ENCODE results near the gene RXFP2. TPM values are rescaled to one million over a fixed set of nuclear protein-coding genes. Genes with fewer than 3 reads are reported as not detected.

The RXFP2 gene
- polyA plus RNA-seq, 3 donors from 2014 or later = not detected

DNA sequence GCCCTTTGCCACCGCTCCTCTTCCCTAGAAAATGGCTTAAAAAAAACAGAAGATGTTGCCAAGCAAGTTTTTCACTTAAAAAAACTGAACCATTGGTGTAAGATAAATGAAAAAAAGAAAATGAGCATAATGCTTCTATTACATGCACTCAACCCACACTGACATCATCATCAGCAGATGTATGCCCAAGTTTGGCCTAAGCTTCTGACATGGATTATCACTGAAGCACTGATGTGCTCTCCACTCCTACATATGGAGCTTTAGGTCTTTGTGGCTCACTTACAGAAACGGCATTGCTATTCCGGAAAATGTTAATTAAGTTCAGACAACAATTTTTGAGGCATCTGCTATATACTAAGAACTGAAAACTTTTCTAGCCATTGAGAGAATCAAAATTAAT lies 8.0 kb downstream of the RXFP2 start:
- no peak overlapping the region for H3K4me3 Mint-ChIP-seq
- no peak for DNase-seq
- peaks cover 2 to 16% (median 3%) of the 10 kb centered on the region in 3 donors for H3K27me3 Mint-ChIP-seq (ENCODE audit: low read depth in 3 of 3)
- H3K4me1 Mint-ChIP-seq = peaks cover under 1 to 2% of the 10 kb centered on the region in 2 donors
- H3K27ac Mint-ChIP-seq = no peak overlapping the region
- no peaks in the 10 kb centered on the region for H3K36me3 Mint-ChIP-seq
- H3K9me3 Mint-ChIP-seq = no peaks in the 10 kb centered on the region

DNA sequence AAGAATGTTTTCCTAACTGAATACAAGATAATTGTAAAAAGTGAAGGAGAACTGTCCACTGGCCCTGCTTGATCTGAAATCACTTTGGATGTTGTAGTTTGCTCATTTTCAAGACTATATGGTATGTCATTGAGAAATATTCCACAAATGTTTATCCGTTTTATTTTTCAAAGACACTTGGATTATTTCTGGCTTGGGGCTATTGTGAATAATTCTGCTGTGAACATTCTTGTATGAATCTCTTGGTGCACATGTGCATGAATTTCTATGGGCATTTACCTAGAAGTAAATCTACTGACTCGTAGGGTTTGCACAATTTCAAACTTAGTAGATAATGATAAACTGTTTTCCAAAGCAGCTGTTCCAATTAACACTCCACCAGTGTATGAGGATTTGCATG lies 8.6 kb downstream of the RXFP2 start:
- no peak for DNase-seq
- Mint-ChIP-seq H3K4me3 (no peak overlapping the region), H3K36me3 (no peaks in the 10 kb centered on the region), H3K27me3 (ENCODE audit: low read depth in 3 of 3) (peaks cover 2 to 16% (median 3%) of the 10 kb centered on the region in 3 donors), H3K27ac (no peak overlapping the region), H3K9me3 (no peaks in the 10 kb centered on the region), H3K4me1 (no peaks in the 10 kb centered on the region)

- DNase-seq = no peak
- Mint-ChIP-seq H3K27ac (no peak overlapping the region), H3K36me3 (no peaks in the 10 kb centered on the region), H3K4me1 (no peaks in the 10 kb centered on the region), H3K9me3 (no peaks in the 10 kb centered on the region), H3K27me3 (ENCODE audit: low read depth in 3 of 3) (peaks cover 3 to 17% (median 3%) of the 10 kb centered on the region in 3 donors), H3K4me3 (no peak overlapping the region)
These were observed 10.6 kb downstream of the RXFP2 start for GRCh38 chr13:31749929-31750328.

- H3K9me3 Mint-ChIP-seq = no peaks in the 10 kb centered on the region
- H3K36me3 Mint-ChIP-seq = no peaks in the 10 kb centered on the region
- H3K27me3 Mint-ChIP-seq (ENCODE audit: low read depth in 3 of 3) = peaks cover 3 to 15% (median 5%) of the 10 kb centered on the region in 3 donors
- no peak overlapping the region for H3K4me3 Mint-ChIP-seq
- DNase-seq = no peak
- H3K27ac Mint-ChIP-seq = no peak overlapping the region
- H3K4me1 Mint-ChIP-seq = no peaks in the 10 kb centered on the region
These were observed 15.9 kb downstream of the RXFP2 start for GRCh38 chr13:31755211-31755610.

DNA sequence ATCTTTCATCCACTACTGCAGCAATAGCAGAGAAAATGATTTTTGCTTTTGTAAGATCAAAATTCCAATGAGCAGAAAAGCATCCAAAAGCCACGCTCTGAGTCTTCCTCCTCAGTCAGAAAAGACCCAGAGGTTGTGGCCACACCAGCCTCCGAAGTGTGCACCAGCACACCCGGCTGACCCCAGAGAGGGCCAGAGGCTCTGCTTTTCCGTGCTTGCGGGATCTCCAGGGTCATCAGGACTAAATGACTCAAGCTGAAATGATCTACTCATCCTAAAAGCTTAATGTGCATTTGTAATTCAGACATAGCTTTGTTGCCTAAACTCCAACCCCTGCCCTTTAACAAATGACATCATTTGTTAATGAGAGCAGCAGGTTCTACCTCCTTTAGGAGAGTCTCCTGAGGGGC lies 16.5 kb downstream of the RXFP2 start:
- no peak for DNase-seq
- Mint-ChIP-seq H3K27ac (no peak overlapping the region), H3K27me3 (ENCODE audit: low read depth in 3 of 3) (peaks cover 2 to 13% (median 3%) of the 10 kb centered on the region in 3 donors), H3K9me3 (no peaks in the 10 kb centered on the region), H3K4me1 (no peaks in the 10 kb centered on the region), H3K36me3 (no peaks in the 10 kb centered on the region), H3K4me3 (no peak overlapping the region)

DNA sequence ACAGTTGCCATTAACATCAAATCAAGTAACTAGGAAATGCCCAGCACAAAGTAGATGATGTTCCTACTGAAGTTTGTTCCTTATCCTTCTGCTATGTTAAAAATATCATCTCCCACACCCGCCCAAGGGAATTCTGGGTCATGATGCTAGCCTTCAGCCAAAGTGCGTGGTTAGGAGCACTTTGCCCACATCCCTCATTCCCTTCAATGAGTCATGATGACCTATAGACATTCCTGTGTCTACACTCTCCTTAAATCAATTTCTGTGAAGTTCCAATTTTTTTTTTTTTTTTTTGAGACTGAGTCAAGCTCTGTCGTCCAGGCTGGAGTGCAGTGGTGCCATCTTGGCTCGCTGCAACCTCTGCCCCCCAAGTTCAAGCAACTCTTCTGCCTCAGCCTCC lies 17.0 kb downstream of the RXFP2 start:
- H3K9me3 Mint-ChIP-seq = no peaks in the 10 kb centered on the region
- no peak overlapping the region for H3K4me3 Mint-ChIP-seq
- no peak for DNase-seq
- peaks cover 3 to 13% (median 4%) of the 10 kb centered on the region in 3 donors for H3K27me3 Mint-ChIP-seq (ENCODE audit: low read depth in 3 of 3)
- no peaks in the 10 kb centered on the region for H3K36me3 Mint-ChIP-seq
- H3K4me1 Mint-ChIP-seq = no peaks in the 10 kb centered on the region
- no peak overlapping the region for H3K27ac Mint-ChIP-seq

DNA sequence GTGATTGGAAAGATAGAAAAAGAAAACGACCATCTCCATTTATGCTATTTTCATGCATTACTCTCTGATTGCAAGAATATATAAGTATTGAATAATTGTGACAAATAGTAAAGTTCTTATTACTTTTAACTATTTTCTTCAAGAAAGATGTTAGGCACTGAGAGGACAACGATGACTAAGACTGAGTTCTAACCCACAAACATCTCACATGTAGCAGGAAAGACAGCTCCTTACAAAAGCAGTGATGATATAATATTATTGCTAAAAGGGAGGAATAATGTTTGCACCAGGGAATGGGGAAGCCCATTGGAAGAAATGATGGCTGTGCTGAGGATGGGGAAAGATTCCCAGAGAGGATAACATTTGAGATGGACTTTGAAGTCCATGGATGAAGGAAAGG lies 22.6 kb downstream of the RXFP2 start:
- Mint-ChIP-seq H3K27me3 (ENCODE audit: low read depth in 3 of 3) (peaks cover 0 to 4% (median 2%) of the 10 kb centered on the region in 3 donors), H3K27ac (no peak overlapping the region)

GRCh38 chr13:31764556-31764955 lies 25.2 kb downstream of the RXFP2 start:
- Mint-ChIP-seq H3K4me1 (no peaks in the 10 kb centered on the region), H3K27ac (no peak overlapping the region), H3K27me3 (ENCODE audit: low read depth in 3 of 3) (peaks cover 0 to 2% (median 2%) of the 10 kb centered on the region in 3 donors), H3K9me3 (no peaks in the 10 kb centered on the region), H3K4me3 (no peak overlapping the region), H3K36me3 (no peaks in the 10 kb centered on the region)
- DNase-seq = no peak

More for the DNA sequence above, 22.6 kb downstream of the RXFP2 start:
- H3K4me3 Mint-ChIP-seq = no peak overlapping the region
- H3K36me3 Mint-ChIP-seq = no peaks in the 10 kb centered on the region
- H3K9me3 Mint-ChIP-seq = no peaks in the 10 kb centered on the region
- H3K4me1 Mint-ChIP-seq = no peaks in the 10 kb centered on the region
- DNase-seq = no peak

DNA sequence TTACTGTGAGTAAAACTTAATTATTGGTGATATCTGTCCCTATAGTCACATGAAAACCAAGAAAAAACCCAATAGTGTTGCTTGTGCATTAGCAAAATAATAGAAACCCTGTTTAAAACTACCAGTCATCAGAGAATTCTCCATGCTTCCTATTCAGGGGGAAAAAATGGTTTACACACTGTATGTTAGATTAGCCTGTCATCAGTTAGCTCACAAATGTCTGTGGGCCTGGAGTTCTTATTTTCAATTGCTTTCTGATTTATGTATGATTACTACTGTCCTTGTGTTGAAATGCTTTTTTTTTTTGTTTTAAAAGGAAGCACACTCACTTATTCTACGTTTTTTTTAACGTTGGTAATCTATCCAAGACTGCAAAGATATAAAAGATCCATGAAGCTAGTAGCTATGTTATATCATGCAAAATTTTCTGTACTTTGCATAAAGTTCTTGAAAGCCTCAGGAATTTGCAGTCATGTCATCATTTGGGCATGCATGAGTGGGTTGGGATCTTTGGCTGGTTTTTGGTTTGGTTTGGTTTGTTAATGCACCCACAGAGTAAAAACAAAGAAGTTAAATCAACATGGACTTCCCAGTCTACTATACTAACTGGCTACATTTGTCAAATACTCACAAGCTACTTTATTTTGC lies 25.9 kb downstream of the RXFP2 start:
- H3K9me3 Mint-ChIP-seq = no peaks in the 10 kb centered on the region
- no peaks in the 10 kb centered on the region for H3K36me3 Mint-ChIP-seq
- H3K27me3 Mint-ChIP-seq (ENCODE audit: low read depth in 3 of 3) = peaks cover 0 to 2% (median 2%) of the 10 kb centered on the region in 3 donors
- no peaks in the 10 kb centered on the region for H3K4me1 Mint-ChIP-seq
- no peak overlapping the region for H3K27ac Mint-ChIP-seq
- H3K4me3 Mint-ChIP-seq = no peak overlapping the region
- DNase-seq = no peak

- Mint-ChIP-seq H3K9me3 (no peaks in the 10 kb centered on the region), H3K27me3 (ENCODE audit: low read depth in 3 of 3) (peaks cover 0 to 2% (median 0%) of the 10 kb centered on the region in 3 donors), H3K36me3 (no peaks in the 10 kb centered on the region), H3K27ac (no peak overlapping the region), H3K4me1 (no peaks in the 10 kb centered on the region), H3K4me3 (no peak overlapping the region)
- DNase-seq = no peak
These were observed 28.0 kb downstream of the RXFP2 start for GRCh38 chr13:31767175-31767900.

DNA sequence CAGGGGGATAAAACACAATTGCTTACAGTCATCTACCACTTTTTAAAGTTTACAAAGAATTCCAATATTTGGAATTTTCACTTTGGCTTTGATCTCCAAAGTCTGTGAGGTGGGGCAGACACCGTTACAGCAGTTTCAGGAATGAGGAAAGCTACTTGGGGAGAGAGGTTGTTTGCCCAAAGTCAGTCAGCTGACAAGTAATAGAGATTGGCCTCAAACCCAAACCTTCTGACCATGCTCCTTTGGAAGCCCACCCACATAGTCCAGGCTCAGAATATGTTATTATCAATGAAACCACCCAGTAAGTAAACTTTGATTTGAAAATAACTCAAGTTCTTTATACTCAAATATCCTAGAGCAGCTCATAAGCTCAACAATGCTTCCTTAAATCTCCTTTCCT lies 29.0 kb downstream of the RXFP2 start:
- no peak overlapping the region for H3K4me3 Mint-ChIP-seq
- H3K27ac Mint-ChIP-seq = no peak overlapping the region
- no peaks in the 10 kb centered on the region for H3K9me3 Mint-ChIP-seq
- peaks cover 5 to 7% of the 10 kb centered on the region in 2 donors for H3K4me1 Mint-ChIP-seq
- no peak for DNase-seq
- H3K36me3 Mint-ChIP-seq = no peaks in the 10 kb centered on the region
- H3K27me3 Mint-ChIP-seq (ENCODE audit: low read depth in 3 of 3) = peaks cover 0 to 2% (median 0%) of the 10 kb centered on the region in 3 donors

DNA sequence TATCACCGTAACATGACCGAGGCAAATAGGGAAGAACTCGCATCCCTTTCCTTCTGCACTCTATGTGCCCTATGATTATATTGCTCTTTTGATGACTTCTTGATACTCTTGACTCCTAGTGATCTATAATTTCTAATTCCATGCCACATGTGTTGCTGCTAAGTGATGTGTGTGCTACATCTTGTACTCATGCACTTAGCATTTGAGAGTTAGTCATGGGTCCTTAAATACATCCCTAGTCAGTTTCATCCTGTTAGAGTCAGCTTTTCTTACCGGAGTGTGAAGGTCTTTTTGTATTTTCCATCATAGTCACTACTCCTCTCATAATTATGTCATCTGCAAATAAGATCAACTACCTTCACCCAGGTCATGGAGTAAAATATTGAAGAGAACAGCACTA lies 30.2 kb downstream of the RXFP2 start:
- Mint-ChIP-seq H3K9me3 (peaks cover 0 to 2% (median 0%) of the 10 kb centered on the region in 6 donors), H3K27me3 (ENCODE audit: low read depth in 3 of 3) (no peaks in the 10 kb centered on the region), H3K27ac (no peak overlapping the region), H3K4me1 (peaks cover 10 to 14% of the 10 kb centered on the region in 2 donors), H3K4me3 (no peak overlapping the region), H3K36me3 (no peaks in the 10 kb centered on the region)
- no peak for DNase-seq

DNA sequence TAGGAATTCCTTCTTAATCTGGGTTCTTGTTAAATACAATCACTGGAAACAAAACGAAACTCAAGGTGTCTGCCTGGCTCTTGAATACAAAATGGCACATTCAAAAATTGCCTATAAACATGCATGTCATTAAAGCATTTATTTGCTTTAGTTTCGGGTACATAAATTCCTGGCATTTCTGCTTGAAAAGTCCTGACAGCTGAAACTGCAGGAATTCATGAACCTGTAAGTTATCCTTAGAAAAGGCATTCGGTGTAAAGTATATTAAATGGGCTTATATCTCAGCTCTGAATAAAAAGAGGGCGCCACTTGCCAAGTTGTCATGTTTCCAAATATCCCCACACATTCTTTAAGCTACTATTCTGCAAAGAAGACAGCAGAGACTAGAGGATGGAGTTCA lies 32.9 kb downstream of the RXFP2 start:
- peaks cover 10 to 14% of the 10 kb centered on the region in 2 donors for H3K4me1 Mint-ChIP-seq
- H3K9me3 Mint-ChIP-seq = peaks cover 0 to 2% (median 0%) of the 10 kb centered on the region in 6 donors
- no peak for DNase-seq
- no peaks in the 10 kb centered on the region for H3K36me3 Mint-ChIP-seq
- H3K27ac Mint-ChIP-seq = no peak overlapping the region
- peaks cover 0 to 5% (median 0%) of the 10 kb centered on the region in 3 donors for H3K27me3 Mint-ChIP-seq (ENCODE audit: low read depth in 3 of 3)
- H3K4me3 Mint-ChIP-seq = no peak overlapping the region

GRCh38 chr13:31773538-31773937 lies 34.2 kb downstream of the RXFP2 start:
- Mint-ChIP-seq H3K4me3 (peak overlapping the region; percentile 65 to 78 (median 72)), H3K27me3 (ENCODE audit: low read depth in 3 of 3) (peaks cover 0 to 5% (median 0%) of the 10 kb centered on the region in 3 donors), H3K4me1 (peaks cover 10 to 14% of the 10 kb centered on the region in 2 donors), H3K9me3 (peaks cover 0 to 2% (median 0%) of the 10 kb centered on the region in 6 donors), H3K27ac (peak overlapping the region in 5 of 6 donors; percentile 4 to 73 (median 27)), H3K36me3 (no peaks in the 10 kb centered on the region)
- DNase-seq = no peak

Measured in immature natural killer cell (primary cell).